Right lung (tissue), 5 donors: Measurements from ENCODE around the gene PDE7B. TPM values are rescaled to one million over a fixed set of nuclear protein-coding genes. Genes with fewer than 3 reads are reported as not detected.

Experiments used
- DNase-seq, 2 donors: peaks; one replicate each; pipeline ENCODE4 v3.0.0-alpha.2; 2013
- polyA plus RNA-seq, 5 donors: library from polyadenylated mRNA; unstranded; fragments of 120-200 nt; gene quantifications; one replicate each; pipeline versions ENCODE4 v1.2.1 to v1.2.3, GENCODE V29; 2013; ENCODE audit warnings: inconsistent platforms in 1 of 5, low replicate concordance in 1 of 5; ENCODE audit not compliant: insufficient read length in 5 of 5, insufficient read depth in 1 of 5

Gene PDE7B
- polyA plus RNA-seq, 5 donors = 3.0 to 4.7 (median 3.9) TPM

GRCh38 chr6:136148523-136148922 lies 297.0 kb downstream of the PDE7B start:
- DNase-seq = no peak

GRCh38 chr6:136149311-136149710 lies 297.8 kb downstream of the PDE7B start:
- no peak for DNase-seq

GRCh38 chr6:136150961-136151360 lies 299.5 kb downstream of the PDE7B start:
- no peak for DNase-seq

GRCh38 chr6:136153707-136154375 lies 302.3 kb downstream of the PDE7B start:
- DNase-seq = no peak

GRCh38 chr6:136155191-136155590 lies 303.7 kb downstream of the PDE7B start:
- DNase-seq = peak; percentile 67 to 75

- no peak for DNase-seq
Measured at GRCh38 chr6:136157743-136158142, 306.2 kb downstream of the PDE7B start.

GRCh38 chr6:136158387-136158821 lies 306.9 kb downstream of the PDE7B start:
- DNase-seq = peak; percentile 30 to 41

- no peak for DNase-seq
Measured at GRCh38 chr6:136158971-136159370, 307.5 kb downstream of the PDE7B start.

GRCh38 chr6:136160250-136160649 lies 308.7 kb downstream of the PDE7B start:
- DNase-seq = no peak

GRCh38 chr6:136161950-136162349 lies 310.4 kb downstream of the PDE7B start:
- no peak for DNase-seq

GRCh38 chr6:136163260-136163659 lies 311.8 kb downstream of the PDE7B start:
- no peak for DNase-seq

GRCh38 chr6:136166815-136167214 lies 315.3 kb downstream of the PDE7B start:
- DNase-seq = no peak

- no peak for DNase-seq
Measured at GRCh38 chr6:136169394-136170148, 318.1 kb downstream of the PDE7B start.

GRCh38 chr6:136171231-136171630 lies 319.7 kb downstream of the PDE7B start:
- DNase-seq = no peak

GRCh38 chr6:136173519-136174507 lies 322.3 kb downstream of the PDE7B start:
- DNase-seq = peak; percentile 85 to 91

GRCh38 chr6:136174510-136174909 lies 323.0 kb downstream of the PDE7B start:
- DNase-seq = no peak

- no peak for DNase-seq
Measured at GRCh38 chr6:136175873-136176272, 324.4 kb downstream of the PDE7B start.

GRCh38 chr6:136178749-136179148 lies 327.2 kb downstream of the PDE7B start:
- no peak for DNase-seq

GRCh38 chr6:136180704-136181511 lies 329.4 kb downstream of the PDE7B start:
- no peak for DNase-seq

- DNase-seq = no peak
Measured at GRCh38 chr6:136181512-136181833, 330.0 kb downstream of the PDE7B start.

GRCh38 chr6:136181861-136182260 lies 330.4 kb downstream of the PDE7B start:
- no peak for DNase-seq
